Lower lobe of right lung (tissue), 2 donors: Measurements from ENCODE around the gene ZNF519. TPM values are rescaled to one million over a fixed set of nuclear protein-coding genes. Genes with fewer than 3 reads are reported as not detected.
"Not testable (repeated sequence)": the region's sequence is repeated elsewhere in the genome, so short reads cannot be mapped to it uniquely, and the experiment has no call there.

Source experiments
- ATAC-seq, 2 donors: fragments of 200-7000 bp; cut with Tn5 transposase; one replicate each; pipeline ENCODE4 v1.9.1; 2020 to 2022; ENCODE audit warnings: mild to moderate bottlenecking in 2 of 2, moderate library complexity in 2 of 2
- DNase-seq: peaks from one replicate; pipeline ENCODE4 v3.0.0-alpha.2; 2020
- H3K27ac ChIP-seq: fragments of 200-600 bp; one replicate; pipeline ENCODE4 v1.8.0; 2022
- H3K27me3 ChIP-seq: fragments of 200-600 bp; one replicate; pipeline ENCODE4 v1.8.0; 2022; ENCODE audit warnings: low read depth
- H3K36me3 ChIP-seq: fragments of 200-600 bp; one replicate; pipeline ENCODE4 v1.8.0; 2022; ENCODE audit warnings: mild to moderate bottlenecking
- H3K4me1 ChIP-seq: fragments of 200-600 bp; one replicate; pipeline ENCODE4 v1.8.0; 2022
- H3K4me3 ChIP-seq: fragments of 200-600 bp; one replicate; pipeline ENCODE4 v1.8.0; 2022; ENCODE audit warnings: mild to moderate bottlenecking
- H3K9me3 ChIP-seq: fragments of 200-600 bp; one replicate; pipeline ENCODE4 v1.8.0; 2022
- CTCF ChIP-seq: fragments of 200-600 bp; IDR thresholded peaks from one replicate; pipeline ENCODE4 v1.8.0; 2022; ENCODE audit warnings: antibody characterized with exemption, mild to moderate bottlenecking
- intact Hi-C: fragments of 100-400 bp; cut with DNase I; formaldehyde crosslinking; loops from one replicate; pipeline ENCODE4 v1.11.0; 2022
- total RNA-seq: library from RNA; stranded (reverse); fragmentation: NEBNext Ultra II Directional; extraction: Animal tissue kit (Norgen Biotek cat#: 25700); gene quantifications from one replicate; pipeline ENCODE4 v1.2.1, GENCODE V29; 2021
- donor health status: DM: no; HTN: yes; CAD: no; lungs with severe emphysema.

ZNF519 gene
- total RNA-seq, 1 donor from 2014 or later: 7.0 TPM

GRCh38 chr18:14145021-14145420 lies 12.8 kb upstream of the ZNF519 start:
- H3K4me1 ChIP-seq, intact Hi-C loops, DNase-seq, H3K9me3 ChIP-seq, H3K36me3 ChIP-seq, H3K27me3 ChIP-seq, ATAC-seq, H3K4me3 ChIP-seq, H3K27ac ChIP-seq: not testable (repeated sequence)

GRCh38 chr18:14144628-14144895 lies 12.3 kb upstream of the ZNF519 start:
- intact Hi-C loops: no loop called here
- H3K4me1 ChIP-seq: no peaks in the 10 kb centered on the region
- no peaks in the 10 kb centered on the region for H3K27me3 ChIP-seq
- H3K27ac ChIP-seq: no peak overlapping the region
- H3K36me3 ChIP-seq: no peaks in the 10 kb centered on the region
- no peaks in the 10 kb centered on the region for H3K9me3 ChIP-seq
- H3K4me3 ChIP-seq: no peak overlapping the region
- no peak for DNase-seq
- ATAC-seq: no peak
- TF ChIP-seq CTCF: no peak

GRCh38 chr18:14143871-14144627 lies 11.8 kb upstream of the ZNF519 start:
- H3K36me3 ChIP-seq, ATAC-seq, H3K4me3 ChIP-seq, intact Hi-C loops, DNase-seq, H3K4me1 ChIP-seq, H3K27me3 ChIP-seq, H3K9me3 ChIP-seq, H3K27ac ChIP-seq: not testable (repeated sequence)

GRCh38 chr18:14143396-14143795 lies 11.2 kb upstream of the ZNF519 start:
- H3K4me1 ChIP-seq, intact Hi-C loops, H3K4me3 ChIP-seq, ATAC-seq, DNase-seq, H3K36me3 ChIP-seq, H3K27ac ChIP-seq, H3K27me3 ChIP-seq, H3K9me3 ChIP-seq: not testable (repeated sequence)

GRCh38 chr18:14142177-14142576 lies 9.9 kb upstream of the ZNF519 start:
- peak in 1 of 2 donors; percentile 8 for ATAC-seq

GRCh38 chr18:14139583-14139982 lies 7.3 kb upstream of the ZNF519 start:
- intact Hi-C loops, H3K27ac ChIP-seq, H3K36me3 ChIP-seq, H3K4me1 ChIP-seq, H3K9me3 ChIP-seq, H3K4me3 ChIP-seq, DNase-seq, ATAC-seq, H3K27me3 ChIP-seq: not testable (repeated sequence)

More at GRCh38 chr18:14142177-14142576, 9.9 kb upstream of the ZNF519 start:
- H3K27me3 ChIP-seq, H3K4me3 ChIP-seq, intact Hi-C loops, H3K36me3 ChIP-seq, H3K27ac ChIP-seq, H3K9me3 ChIP-seq, H3K4me1 ChIP-seq, DNase-seq: not testable (repeated sequence)

GRCh38 chr18:14137971-14138370 lies 5.7 kb upstream of the ZNF519 start:
- DNase-seq, H3K27me3 ChIP-seq, H3K36me3 ChIP-seq, H3K9me3 ChIP-seq, H3K4me1 ChIP-seq, ATAC-seq, H3K4me3 ChIP-seq, intact Hi-C loops, H3K27ac ChIP-seq: not testable (repeated sequence)

- intact Hi-C loops, H3K36me3 ChIP-seq, H3K9me3 ChIP-seq, H3K27me3 ChIP-seq, DNase-seq, H3K4me1 ChIP-seq: not testable (repeated sequence)
- peak overlapping the region; percentile 60 for H3K4me3 ChIP-seq
- ATAC-seq: peak; percentile 53 to 63
- peak overlapping the region; percentile 53 for H3K27ac ChIP-seq
Measured at GRCh38 chr18:14131696-14132270, 452 bp downstream of the ZNF519 start.

- H3K27me3 ChIP-seq, intact Hi-C loops, DNase-seq, ATAC-seq, H3K4me3 ChIP-seq, H3K4me1 ChIP-seq, H3K27ac ChIP-seq, H3K36me3 ChIP-seq, H3K9me3 ChIP-seq: not testable (repeated sequence)
Measured at GRCh38 chr18:14130804-14131203, 1.4 kb downstream of the ZNF519 start.
